ENCODE results near the gene HS2ST1. TPM values are rescaled to one million over a fixed set of nuclear protein-coding genes. Genes with fewer than 3 reads are reported as not detected.

Gene HS2ST1
- polyA plus RNA-seq, 3 donors = 2.6 to 6.0 (median 4.2) TPM

DNA sequence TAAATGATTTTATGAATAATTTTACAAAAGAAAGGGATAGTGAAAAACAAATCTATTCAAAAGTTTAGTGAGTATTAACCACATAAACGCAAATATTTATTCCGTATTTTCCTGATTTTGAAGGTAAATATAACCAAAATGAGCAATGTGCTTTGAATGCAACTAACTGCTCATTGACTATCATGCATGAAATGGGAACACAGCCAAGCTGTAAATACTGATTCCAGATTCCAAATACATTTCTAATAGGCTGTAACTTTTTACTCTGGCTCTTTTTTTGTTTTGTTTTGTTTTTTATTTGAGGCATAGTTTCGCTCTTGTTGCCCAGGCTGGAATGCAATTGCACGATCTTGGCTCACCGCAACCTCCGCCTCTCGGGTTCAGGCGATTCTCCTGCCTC lies 42.3 kb upstream of the HS2ST1 start:
- peaks cover 19 to 49% of the 10 kb centered on the region in 2 donors for H3K36me3 Mint-ChIP-seq
- H3K36me3 ChIP-seq (replicated peaks in 1 of 2; ENCODE audit: control insufficient read depth in 1 of 2, insufficient read depth in 2 of 2, low read length in 2 of 2) = peaks cover 0 to 29% of the 10 kb centered on the region in 2 donors
- no peaks in the 10 kb centered on the region for H3K9me3 ChIP-seq (replicated peaks in 1 of 2; ENCODE audit: control insufficient read depth in 1 of 2, insufficient read depth in 1 of 2, low read length in 2 of 2)
- no peaks in the 10 kb centered on the region for H3K27me3 ChIP-seq (ENCODE audit: control insufficient read depth in 2 of 2, insufficient read depth in 2 of 2, low read length in 2 of 2)
- H3K4me3 ChIP-seq (replicated peaks in 1 of 3; ENCODE audit: low read depth in 2 of 3, low read length in 3 of 3) = no peak overlapping the region
- no peaks in the 10 kb centered on the region for H4K20me1 ChIP-seq (ENCODE audit: insufficient read depth, low read length)
- H3K27ac Mint-ChIP-seq = no peak overlapping the region
- H3K4me2 ChIP-seq (replicated peaks; ENCODE audit: extremely low read depth, low read length, poor library complexity, severe bottlenecking) = no peak overlapping the region
- H3K79me2 ChIP-seq (ENCODE audit: insufficient read depth, low read length) = no peaks in the 10 kb centered on the region
- H3K4me1 ChIP-seq (ENCODE audit: control insufficient read depth in 1 of 2, insufficient read depth in 2 of 2, low read length in 2 of 2) = no peaks in the 10 kb centered on the region
- H3K9me3 Mint-ChIP-seq = peaks cover 0 to 3% (median 0%) of the 10 kb centered on the region in 7 donors
- H3K27me3 Mint-ChIP-seq (ENCODE audit: low read depth in 3 of 3) = peaks cover 0 to 2% (median 0%) of the 10 kb centered on the region in 3 donors
- H3K4me1 Mint-ChIP-seq = peaks cover 3% of the 10 kb centered on the region
- DNase-seq = no peak
- H3K4me3 Mint-ChIP-seq = no peak overlapping the region
- no peak overlapping the region for H2AFZ ChIP-seq (ENCODE audit: insufficient read depth, low read depth, low read length, poor library complexity, severe bottlenecking)
- H3K9ac ChIP-seq (ENCODE audit: insufficient read depth, low read length, poor library complexity, severe bottlenecking) = no peak overlapping the region
- TF ChIP-seq, protein P1, sequence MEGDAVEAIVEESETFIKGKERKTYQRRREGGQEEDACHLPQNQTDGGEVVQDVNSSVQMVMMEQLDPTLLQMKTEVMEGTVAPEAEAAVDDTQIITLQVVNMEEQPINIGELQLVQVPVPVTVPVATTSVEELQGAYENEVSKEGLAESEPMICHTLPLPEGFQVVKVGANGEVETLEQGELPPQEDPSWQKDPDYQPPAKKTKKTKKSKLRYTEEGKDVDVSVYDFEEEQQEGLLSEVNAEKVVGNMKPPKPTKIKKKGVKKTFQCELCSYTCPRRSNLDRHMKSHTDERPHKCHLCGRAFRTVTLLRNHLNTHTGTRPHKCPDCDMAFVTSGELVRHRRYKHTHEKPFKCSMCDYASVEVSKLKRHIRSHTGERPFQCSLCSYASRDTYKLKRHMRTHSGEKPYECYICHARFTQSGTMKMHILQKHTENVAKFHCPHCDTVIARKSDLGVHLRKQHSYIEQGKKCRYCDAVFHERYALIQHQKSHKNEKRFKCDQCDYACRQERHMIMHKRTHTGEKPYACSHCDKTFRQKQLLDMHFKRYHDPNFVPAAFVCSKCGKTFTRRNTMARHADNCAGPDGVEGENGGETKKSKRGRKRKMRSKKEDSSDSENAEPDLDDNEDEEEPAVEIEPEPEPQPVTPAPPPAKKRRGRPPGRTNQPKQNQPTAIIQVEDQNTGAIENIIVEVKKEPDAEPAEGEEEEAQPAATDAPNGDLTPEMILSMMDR (IDR thresholded peaks at IDR 0.05) = no peak
- H3K27ac ChIP-seq (ENCODE audit: low read depth in 1 of 2, low read length in 2 of 2) = no peak overlapping the region
- 100% methylated on average over 6 of the region's 8 CpGs for WGBS (ENCODE audit: insufficient coverage)
- intact Hi-C loops (cut with micrococcal nuclease) = no loop called here

DNA sequence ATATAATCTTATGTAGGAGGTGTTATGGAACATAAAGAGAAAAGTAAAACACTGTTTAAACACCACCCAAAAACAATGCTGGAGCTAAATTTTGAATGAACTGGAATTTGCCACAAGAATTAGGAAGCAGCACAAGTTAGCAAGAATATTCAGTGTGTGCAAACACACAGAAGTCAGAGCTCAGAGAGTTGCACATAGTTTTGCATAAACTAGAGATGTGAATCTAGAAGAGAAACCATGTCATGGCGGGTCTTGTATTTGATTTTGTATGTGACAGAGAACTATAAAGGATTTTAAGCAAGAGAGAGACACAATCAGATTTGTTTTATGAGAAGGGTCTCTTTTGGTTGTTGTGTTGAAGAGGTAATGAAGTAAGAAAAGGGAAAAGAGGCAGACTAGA lies 38.7 kb upstream of the HS2ST1 start:
- Mint-ChIP-seq H3K9me3 (peaks cover 0 to 3% (median 0%) of the 10 kb centered on the region in 7 donors), H3K27ac (peak overlapping the region in 2 of 7 donors; percentile 3 to 4), H3K4me3 (no peak overlapping the region), H3K4me1 (no peaks in the 10 kb centered on the region), H3K27me3 (ENCODE audit: low read depth in 3 of 3) (peaks cover 0 to 1% (median 0%) of the 10 kb centered on the region in 3 donors), H3K36me3 (peaks cover 31 to 60% of the 10 kb centered on the region in 2 donors)
- Histone ChIP-seq H3K27ac (ENCODE audit: low read depth in 1 of 2, low read length in 2 of 2) (no peak overlapping the region), H3K4me3 (replicated peaks in 1 of 3; ENCODE audit: low read depth in 2 of 3, low read length in 3 of 3) (no peak overlapping the region), H3K27me3 (ENCODE audit: control insufficient read depth in 2 of 2, insufficient read depth in 2 of 2, low read length in 2 of 2) (no peaks in the 10 kb centered on the region), H3K4me2 (replicated peaks; ENCODE audit: extremely low read depth, low read length, poor library complexity, severe bottlenecking) (no peak overlapping the region), H2AFZ (ENCODE audit: insufficient read depth, low read depth, low read length, poor library complexity, severe bottlenecking) (no peak overlapping the region), H4K20me1 (ENCODE audit: insufficient read depth, low read length) (no peaks in the 10 kb centered on the region), H3K9ac (ENCODE audit: insufficient read depth, low read length, poor library complexity, severe bottlenecking) (no peak overlapping the region), H3K79me2 (ENCODE audit: insufficient read depth, low read length) (no peaks in the 10 kb centered on the region), H3K36me3 (replicated peaks in 1 of 2; ENCODE audit: control insufficient read depth in 1 of 2, insufficient read depth in 2 of 2, low read length in 2 of 2) (peaks cover 20 to 58% of the 10 kb centered on the region in 2 donors), H3K4me1 (ENCODE audit: control insufficient read depth in 1 of 2, insufficient read depth in 2 of 2, low read length in 2 of 2) (no peaks in the 10 kb centered on the region), H3K9me3 (replicated peaks in 1 of 2; ENCODE audit: control insufficient read depth in 1 of 2, insufficient read depth in 1 of 2, low read length in 2 of 2) (no peaks in the 10 kb centered on the region)
- 83% methylated on average over 1 of the region's 1 CpG for WGBS (ENCODE audit: insufficient coverage)
- DNase-seq = no peak
- intact Hi-C loops (cut with micrococcal nuclease) = no loop called here
- TF ChIP-seq, protein P1 (IDR thresholded peaks at IDR 0.05) = no peak

Measured in CD14-positive monocyte (primary cell).